NCI-H82 (cell line): ENCODE measurements around the gene NRXN3.

ENCODE experiments used
- DNase-seq: peaks from one replicate; lab custom pipeline; 2025; lab: John Stamatoyannopoulos, UW

Gene NRXN3

GRCh38 chr14:79540394-79540793 lies 1370.2 kb downstream of the NRXN3 start:
- no peak for DNase-seq

- DNase-seq, result no peak
Observed at GRCh38 chr14:79542121-79542520, 1371.9 kb downstream of the NRXN3 start.

GRCh38 chr14:79543348-79543747 lies 1373.2 kb downstream of the NRXN3 start:
- no peak for DNase-seq

- peak; percentile 26 for DNase-seq
Observed at GRCh38 chr14:79543967-79544697, 1374.0 kb downstream of the NRXN3 start.

- DNase-seq, result no peak
Observed at GRCh38 chr14:79544698-79545070, 1374.5 kb downstream of the NRXN3 start.

- no peak for DNase-seq
Observed at GRCh38 chr14:79548836-79549235, 1378.7 kb downstream of the NRXN3 start.

GRCh38 chr14:79549515-79549914 lies 1379.3 kb downstream of the NRXN3 start:
- DNase-seq, result no peak

- peak; percentile 10 for DNase-seq
Observed at GRCh38 chr14:79551523-79551922, 1381.3 kb downstream of the NRXN3 start.

GRCh38 chr14:79552778-79553177 lies 1382.6 kb downstream of the NRXN3 start:
- DNase-seq, result no peak

GRCh38 chr14:79554816-79555215 lies 1384.6 kb downstream of the NRXN3 start:
- DNase-seq, result no peak

- DNase-seq, result no peak
Observed at GRCh38 chr14:79555429-79555828, 1385.3 kb downstream of the NRXN3 start.

GRCh38 chr14:79557309-79557708 lies 1387.1 kb downstream of the NRXN3 start:
- DNase-seq, result no peak

- DNase-seq, result no peak
Observed at GRCh38 chr14:79562185-79562584, 1392.0 kb downstream of the NRXN3 start.

GRCh38 chr14:79564371-79564770 lies 1394.2 kb downstream of the NRXN3 start:
- DNase-seq, result no peak

- DNase-seq, result peak; percentile 41
Observed at GRCh38 chr14:79567306-79567705, 1397.1 kb downstream of the NRXN3 start.

GRCh38 chr14:79568594-79568993 lies 1398.4 kb downstream of the NRXN3 start:
- DNase-seq, result no peak

- no peak for DNase-seq
Observed at GRCh38 chr14:79569072-79569471, 1398.9 kb downstream of the NRXN3 start.

GRCh38 chr14:79570648-79571047 lies 1400.5 kb downstream of the NRXN3 start:
- DNase-seq, result peak; percentile 31

- DNase-seq, result no peak
Observed at GRCh38 chr14:79571366-79571765, 1401.2 kb downstream of the NRXN3 start.

- no peak for DNase-seq
Observed at GRCh38 chr14:79573486-79573885, 1403.3 kb downstream of the NRXN3 start.

GRCh38 chr14:79575032-79575431 lies 1404.9 kb downstream of the NRXN3 start:
- no peak for DNase-seq

GRCh38 chr14:79576424-79576823 lies 1406.3 kb downstream of the NRXN3 start:
- DNase-seq, result no peak

GRCh38 chr14:79578470-79578869 lies 1408.3 kb downstream of the NRXN3 start:
- no peak for DNase-seq

- DNase-seq, result no peak
Observed at GRCh38 chr14:79580414-79580813, 1410.2 kb downstream of the NRXN3 start.
